Measurements from ENCODE around the gene ESPNL. TPM values are rescaled to one million over a fixed set of nuclear protein-coding genes. Genes with fewer than 3 reads are reported as not detected.

The ESPNL gene
- total RNA-seq, 1 donor from 2014 or later, result 0.40 TPM

DNA sequence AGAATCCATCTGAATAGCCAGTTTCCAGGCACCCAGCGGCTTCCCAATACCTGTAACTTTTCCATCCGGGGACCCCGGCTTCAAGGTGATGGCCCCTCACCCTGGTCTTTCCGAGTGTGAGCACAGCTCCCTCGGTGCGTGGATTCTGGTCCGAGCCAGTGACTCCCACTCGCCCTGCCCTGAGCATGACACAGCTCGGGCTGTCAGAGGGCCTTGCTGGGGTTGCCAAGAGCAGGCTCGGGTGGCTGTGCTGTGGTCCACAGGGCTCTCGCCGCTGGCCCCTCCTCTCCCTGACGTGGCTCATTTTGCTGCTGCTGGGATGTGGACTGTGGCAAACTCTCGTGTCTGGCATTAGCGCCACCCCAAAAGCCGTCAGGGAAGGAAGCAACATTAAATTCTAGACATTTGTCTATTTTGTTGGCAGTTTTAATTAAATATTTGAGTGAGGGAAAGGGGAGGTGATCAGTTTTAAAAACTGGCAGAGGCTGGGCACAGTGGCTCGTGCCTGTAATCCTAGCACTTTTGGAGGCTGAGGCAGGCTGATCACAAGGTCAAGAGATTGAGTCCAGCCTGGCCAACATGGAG, 5.6 kb upstream of the ESPNL start:
- H3K4me1 Mint-ChIP-seq, result peaks cover 12% of the 10 kb centered on the region
- no peak for DNase-seq (ENCODE audit: low read depth, low spot score)
- H3K9me3 Mint-ChIP-seq, result no peaks in the 10 kb centered on the region
- no peak overlapping the region for H3K4me3 Mint-ChIP-seq
- peaks cover 3% of the 10 kb centered on the region for H3K36me3 Mint-ChIP-seq (ENCODE audit: low read depth)
- TF ChIP-seq, protein P1, sequence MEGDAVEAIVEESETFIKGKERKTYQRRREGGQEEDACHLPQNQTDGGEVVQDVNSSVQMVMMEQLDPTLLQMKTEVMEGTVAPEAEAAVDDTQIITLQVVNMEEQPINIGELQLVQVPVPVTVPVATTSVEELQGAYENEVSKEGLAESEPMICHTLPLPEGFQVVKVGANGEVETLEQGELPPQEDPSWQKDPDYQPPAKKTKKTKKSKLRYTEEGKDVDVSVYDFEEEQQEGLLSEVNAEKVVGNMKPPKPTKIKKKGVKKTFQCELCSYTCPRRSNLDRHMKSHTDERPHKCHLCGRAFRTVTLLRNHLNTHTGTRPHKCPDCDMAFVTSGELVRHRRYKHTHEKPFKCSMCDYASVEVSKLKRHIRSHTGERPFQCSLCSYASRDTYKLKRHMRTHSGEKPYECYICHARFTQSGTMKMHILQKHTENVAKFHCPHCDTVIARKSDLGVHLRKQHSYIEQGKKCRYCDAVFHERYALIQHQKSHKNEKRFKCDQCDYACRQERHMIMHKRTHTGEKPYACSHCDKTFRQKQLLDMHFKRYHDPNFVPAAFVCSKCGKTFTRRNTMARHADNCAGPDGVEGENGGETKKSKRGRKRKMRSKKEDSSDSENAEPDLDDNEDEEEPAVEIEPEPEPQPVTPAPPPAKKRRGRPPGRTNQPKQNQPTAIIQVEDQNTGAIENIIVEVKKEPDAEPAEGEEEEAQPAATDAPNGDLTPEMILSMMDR (conservative IDR thresholded peaks at IDR 0.05), result no peak
- no peaks in the 10 kb centered on the region for H3K27me3 Mint-ChIP-seq (ENCODE audit: low read depth)
- no peak overlapping the region for H3K27ac Mint-ChIP-seq (ENCODE audit: unreplicated experiment)

DNA sequence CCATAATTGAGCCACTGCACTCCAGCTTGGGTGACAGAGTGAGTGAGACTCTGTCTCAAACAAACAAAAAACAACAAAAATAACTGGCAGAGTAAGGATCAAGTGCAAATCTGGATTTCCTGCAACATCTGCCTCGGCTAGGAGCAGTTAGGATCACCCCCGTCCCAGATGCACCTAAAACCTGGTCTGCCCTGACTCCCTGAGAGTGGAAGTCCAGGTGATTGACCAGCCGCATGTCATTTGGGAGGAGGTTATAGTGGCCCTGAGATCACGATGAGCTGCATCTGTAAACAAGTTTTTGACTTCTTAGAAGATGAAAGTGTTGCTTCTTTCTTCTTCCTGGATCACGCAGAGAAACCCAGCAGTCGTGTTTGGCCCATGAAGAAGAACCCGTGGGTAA, 5.0 kb upstream of the ESPNL start:
- no peak for DNase-seq (ENCODE audit: low read depth, low spot score)
- H3K9me3 Mint-ChIP-seq, result no peaks in the 10 kb centered on the region
- H3K27ac Mint-ChIP-seq (ENCODE audit: unreplicated experiment), result peak overlapping the region; percentile 50
- H3K27me3 Mint-ChIP-seq (ENCODE audit: low read depth), result no peaks in the 10 kb centered on the region
- TF ChIP-seq, protein P1 (conservative IDR thresholded peaks at IDR 0.05), result no peak
- peaks cover 3% of the 10 kb centered on the region for H3K36me3 Mint-ChIP-seq (ENCODE audit: low read depth)
- H3K4me1 Mint-ChIP-seq, result peaks cover 12% of the 10 kb centered on the region
- H3K4me3 Mint-ChIP-seq, result no peak overlapping the region

DNA sequence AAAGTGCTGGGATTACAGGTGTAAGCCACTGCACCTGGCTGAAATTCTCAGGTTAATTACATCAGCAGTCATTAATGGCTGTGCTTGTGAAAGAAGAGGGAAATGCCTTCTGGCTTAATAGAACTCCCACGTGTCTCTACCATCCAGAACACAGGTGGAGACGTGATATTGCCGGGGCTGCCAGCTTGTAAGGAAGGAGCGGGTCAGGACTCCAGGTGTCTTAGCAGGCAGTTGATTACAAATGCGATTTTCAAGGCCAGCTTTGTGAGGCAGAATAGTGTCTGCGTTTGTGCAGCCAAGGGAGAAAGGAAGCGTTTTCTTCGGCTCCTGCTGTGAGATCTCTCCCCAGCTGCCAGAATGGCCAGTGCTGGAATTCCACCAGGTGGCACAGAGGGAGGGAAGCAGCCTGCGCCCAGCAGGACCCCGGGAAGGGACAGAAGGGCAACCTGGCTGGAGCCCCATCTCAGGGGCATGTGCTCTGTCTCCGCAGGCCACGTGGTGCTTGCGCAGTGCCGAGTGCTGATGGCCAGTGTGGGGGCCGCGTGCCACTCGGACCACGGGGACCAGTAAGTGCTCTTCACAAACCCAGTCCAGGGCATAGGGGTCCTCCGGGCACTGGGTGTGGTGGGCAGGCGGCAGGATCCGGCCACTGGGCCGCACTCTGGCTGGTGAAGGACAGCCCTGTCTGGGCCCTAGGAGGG, 3.7 kb upstream of the ESPNL start:
- Mint-ChIP-seq H3K4me3 (no peak overlapping the region), H3K9me3 (no peaks in the 10 kb centered on the region), H3K36me3 (ENCODE audit: low read depth) (peaks cover 3% of the 10 kb centered on the region), H3K27ac (ENCODE audit: unreplicated experiment) (no peak overlapping the region), H3K27me3 (ENCODE audit: low read depth) (no peaks in the 10 kb centered on the region), H3K4me1 (peaks cover 12% of the 10 kb centered on the region)
- TF ChIP-seq, protein P1 (conservative IDR thresholded peaks at IDR 0.05), result no peak
- no peak for DNase-seq (ENCODE audit: low read depth, low spot score)

DNA sequence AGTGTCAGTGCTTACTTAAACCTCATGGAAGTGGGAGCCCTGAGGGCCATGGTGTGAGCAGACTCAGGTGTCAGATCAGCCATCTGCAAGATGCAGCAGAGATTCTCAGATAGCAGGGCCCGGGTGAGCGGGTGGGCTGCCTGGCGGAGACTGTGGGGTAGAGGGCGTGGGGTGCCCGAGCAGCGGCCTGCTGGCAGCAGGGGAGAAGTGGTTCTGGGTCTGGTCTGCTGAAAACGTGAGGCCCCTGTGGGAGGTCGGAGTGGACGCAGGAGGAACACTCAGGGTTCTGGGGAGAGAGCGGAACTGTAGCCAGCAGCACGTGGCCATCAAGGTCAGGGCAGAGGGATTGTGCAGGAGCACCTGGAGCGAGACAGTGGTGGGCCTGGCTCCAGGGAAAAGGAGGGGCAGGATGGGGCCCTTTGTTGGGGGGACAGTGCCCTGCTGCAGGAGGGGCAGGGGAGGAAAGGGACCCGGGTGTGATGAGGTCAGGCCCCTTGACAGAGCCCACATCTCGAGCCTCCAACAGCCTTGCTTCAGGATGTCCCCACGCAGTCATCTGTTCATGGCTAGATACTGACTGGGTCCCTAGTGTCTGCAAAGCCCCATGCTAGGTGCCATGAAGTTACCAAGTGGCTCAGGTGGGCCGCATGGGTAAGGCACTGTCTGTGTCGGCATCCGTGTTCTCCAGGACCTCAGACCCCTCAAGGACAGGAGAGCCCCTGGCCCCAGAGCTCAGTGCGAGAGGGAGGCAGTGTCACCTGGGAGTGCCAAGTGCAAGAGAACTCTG, 2.7 kb upstream of the ESPNL start:
- no peak for DNase-seq (ENCODE audit: low read depth, low spot score)
- Mint-ChIP-seq H3K27ac (ENCODE audit: unreplicated experiment) (peak overlapping the region; percentile 27), H3K4me1 (peaks cover 12% of the 10 kb centered on the region), H3K27me3 (ENCODE audit: low read depth) (no peaks in the 10 kb centered on the region), H3K4me3 (no peak overlapping the region), H3K36me3 (ENCODE audit: low read depth) (peaks cover 3% of the 10 kb centered on the region), H3K9me3 (no peaks in the 10 kb centered on the region)
- TF ChIP-seq, protein P1 (conservative IDR thresholded peaks at IDR 0.05), result no peak

- peaks cover 3% of the 10 kb centered on the region for H3K36me3 Mint-ChIP-seq (ENCODE audit: low read depth)
- H3K9me3 Mint-ChIP-seq, result no peaks in the 10 kb centered on the region
- H3K27me3 Mint-ChIP-seq (ENCODE audit: low read depth), result no peaks in the 10 kb centered on the region
- DNase-seq (ENCODE audit: low read depth, low spot score), result no peak
- TF ChIP-seq, protein P1 (conservative IDR thresholded peaks at IDR 0.05), result no peak
- peaks cover 12% of the 10 kb centered on the region for H3K4me1 Mint-ChIP-seq
- peak overlapping the region; percentile 41 for H3K4me3 Mint-ChIP-seq
- peak overlapping the region; percentile 84 for H3K27ac Mint-ChIP-seq (ENCODE audit: unreplicated experiment)
Observed at GRCh38 chr2:238097988-238098871, 1.9 kb upstream of the ESPNL start.

All from neural crest cell (in vitro differentiated cells).